Loucy (cell line): ENCODE measurements around the gene CXCL12.

Source experiments
- H2AFZ ChIP-seq: fragments of 200-600 bp; sonication (generic); 2 replicates; pipeline ENCODE4 v1.6.0; 2016; ENCODE audit warnings: antibody characterized with exemption, mild to moderate bottlenecking, low read length, moderate library complexity
- H3F3A ChIP-seq: fragments of 200-600 bp; 2 replicates; pipeline ENCODE4 v1.6.0; 2016; ENCODE audit warnings: antibody characterized with exemption, low read depth, mild to moderate bottlenecking
- H3K27me3 ChIP-seq: fragments of 200-600 bp; sonication (generic); 2 replicates; pipeline ENCODE4 v1.6.1; 2014; ENCODE audit warnings: low read length, mild to moderate bottlenecking; ENCODE audit not compliant: insufficient read depth, poor library complexity, severe bottlenecking
- H3K36me3 ChIP-seq: fragments of 200-600 bp; sonication (generic); 2 replicates; pipeline ENCODE4 v1.6.1; 2016; ENCODE audit warnings: low read length; ENCODE audit not compliant: insufficient read depth
- H3K4me1 ChIP-seq: fragments of 200-600 bp; sonication (generic); 2 replicates; pipeline ENCODE4 v1.5.1; 2014; ENCODE audit warnings: low read length, mild to moderate bottlenecking; ENCODE audit not compliant: insufficient read depth, poor library complexity, severe bottlenecking
- H3K4me2 ChIP-seq: fragments of 200-600 bp; sonication (generic); 2 replicates; pipeline ENCODE4 v1.6.0; 2014; ENCODE audit warnings: antibody characterized with exemption, low read length, low read depth, mild to moderate bottlenecking; ENCODE audit not compliant: poor library complexity, severe bottlenecking
- H3K4me3 ChIP-seq: fragments of 200-600 bp; sonication (generic); 2 replicates; pipeline ENCODE4 v1.5.1; 2014; ENCODE audit warnings: low read length, mild to moderate bottlenecking, mixed read lengths; ENCODE audit not compliant: poor library complexity, severe bottlenecking
- H3K79me2 ChIP-seq: fragments of 200-600 bp; sonication (generic); 2 replicates; pipeline ENCODE4 v1.6.1; 2014; ENCODE audit warnings: low read length; ENCODE audit not compliant: insufficient read depth
- H3K9ac ChIP-seq: fragments of 200-600 bp; sonication (generic); 2 replicates; pipeline ENCODE4 v1.6.0; 2014; ENCODE audit warnings: mild to moderate bottlenecking, low read depth, low read length, moderate library complexity; ENCODE audit not compliant: poor library complexity, severe bottlenecking
- H3K9me2 ChIP-seq: fragments of 200-600 bp; sonication (generic); replicated peaks from 2 replicates; pipeline ENCODE4 v1.6.1; 2016; ENCODE audit warnings: low read depth, low read length, mixed read lengths
- H3K9me3 ChIP-seq: fragments of 200-600 bp; sonication (generic); 2 replicates; pipeline ENCODE4 v1.6.1; 2014; ENCODE audit warnings: mild to moderate bottlenecking, antibody characterized with exemption, low read length, low read depth; ENCODE audit not compliant: insufficient read depth
- H4K20me1 ChIP-seq: fragments of 200-600 bp; sonication (generic); 2 replicates; pipeline ENCODE4 v1.6.0; 2014; ENCODE audit warnings: antibody characterized with exemption, low read length, mild to moderate bottlenecking; ENCODE audit not compliant: insufficient read depth, poor library complexity, severe bottlenecking
- EZH2phosphoT487 ChIP-seq: fragments of 200-600 bp; IDR thresholded peaks from 2 replicates; pipeline ENCODE4 v1.6.1; 2018; ENCODE audit warnings: antibody characterized with exemption, mild to moderate bottlenecking, moderate library complexity, borderline replicate concordance
- TF ChIP-seq, protein P1 (sequence below): fragments of 200-600 bp; sonication (generic); conservative IDR thresholded peaks from 2 replicates; pipeline ENCODE4 v1.5.1; 2014; ENCODE audit warnings: mild to moderate bottlenecking, antibody characterized with exemption, low read length

Gene CXCL12

DNA sequence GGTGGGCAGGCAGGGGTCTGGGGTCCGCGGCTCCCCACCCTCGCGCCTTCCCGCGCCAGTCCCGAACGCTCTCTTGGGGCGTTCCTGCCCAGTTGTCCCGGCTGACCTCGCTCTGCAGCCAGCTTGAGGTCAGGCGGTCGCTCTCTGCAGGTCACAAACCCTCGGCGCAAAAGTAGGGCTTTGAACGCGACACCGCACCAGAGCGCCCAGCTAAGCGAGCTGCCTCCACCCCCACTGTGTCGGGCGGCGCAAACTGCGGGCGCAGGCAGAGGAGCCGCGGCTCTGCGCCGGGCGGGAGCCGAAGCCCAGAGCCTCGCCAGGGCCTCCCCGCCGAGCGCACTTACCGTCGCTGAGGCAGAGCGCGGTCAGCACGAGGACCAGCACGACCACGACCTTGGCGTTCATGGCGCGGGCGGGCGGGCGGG is 284 bp downstream of the CXCL12 start:
- Histone ChIP-seq H3K9ac (no peak overlapping the region), H3K9me3 (no peaks in the 10 kb centered on the region), H2AFZ (no peak overlapping the region), H3K36me3 (no peaks in the 10 kb centered on the region), H3K27me3 (no peaks in the 10 kb centered on the region), H3F3A (no peaks in the 10 kb centered on the region), H3K79me2 (no peaks in the 10 kb centered on the region), H3K9me2 (no peaks in the 10 kb centered on the region), H3K4me1 (no peaks in the 10 kb centered on the region), H3K4me3 (no peak overlapping the region), H3K4me2 (no peak overlapping the region), H4K20me1 (no peaks in the 10 kb centered on the region)
- TF ChIP-seq EZH2phosphoT487, result no peak
- TF ChIP-seq, protein P1, sequence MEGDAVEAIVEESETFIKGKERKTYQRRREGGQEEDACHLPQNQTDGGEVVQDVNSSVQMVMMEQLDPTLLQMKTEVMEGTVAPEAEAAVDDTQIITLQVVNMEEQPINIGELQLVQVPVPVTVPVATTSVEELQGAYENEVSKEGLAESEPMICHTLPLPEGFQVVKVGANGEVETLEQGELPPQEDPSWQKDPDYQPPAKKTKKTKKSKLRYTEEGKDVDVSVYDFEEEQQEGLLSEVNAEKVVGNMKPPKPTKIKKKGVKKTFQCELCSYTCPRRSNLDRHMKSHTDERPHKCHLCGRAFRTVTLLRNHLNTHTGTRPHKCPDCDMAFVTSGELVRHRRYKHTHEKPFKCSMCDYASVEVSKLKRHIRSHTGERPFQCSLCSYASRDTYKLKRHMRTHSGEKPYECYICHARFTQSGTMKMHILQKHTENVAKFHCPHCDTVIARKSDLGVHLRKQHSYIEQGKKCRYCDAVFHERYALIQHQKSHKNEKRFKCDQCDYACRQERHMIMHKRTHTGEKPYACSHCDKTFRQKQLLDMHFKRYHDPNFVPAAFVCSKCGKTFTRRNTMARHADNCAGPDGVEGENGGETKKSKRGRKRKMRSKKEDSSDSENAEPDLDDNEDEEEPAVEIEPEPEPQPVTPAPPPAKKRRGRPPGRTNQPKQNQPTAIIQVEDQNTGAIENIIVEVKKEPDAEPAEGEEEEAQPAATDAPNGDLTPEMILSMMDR, result no peak

DNA sequence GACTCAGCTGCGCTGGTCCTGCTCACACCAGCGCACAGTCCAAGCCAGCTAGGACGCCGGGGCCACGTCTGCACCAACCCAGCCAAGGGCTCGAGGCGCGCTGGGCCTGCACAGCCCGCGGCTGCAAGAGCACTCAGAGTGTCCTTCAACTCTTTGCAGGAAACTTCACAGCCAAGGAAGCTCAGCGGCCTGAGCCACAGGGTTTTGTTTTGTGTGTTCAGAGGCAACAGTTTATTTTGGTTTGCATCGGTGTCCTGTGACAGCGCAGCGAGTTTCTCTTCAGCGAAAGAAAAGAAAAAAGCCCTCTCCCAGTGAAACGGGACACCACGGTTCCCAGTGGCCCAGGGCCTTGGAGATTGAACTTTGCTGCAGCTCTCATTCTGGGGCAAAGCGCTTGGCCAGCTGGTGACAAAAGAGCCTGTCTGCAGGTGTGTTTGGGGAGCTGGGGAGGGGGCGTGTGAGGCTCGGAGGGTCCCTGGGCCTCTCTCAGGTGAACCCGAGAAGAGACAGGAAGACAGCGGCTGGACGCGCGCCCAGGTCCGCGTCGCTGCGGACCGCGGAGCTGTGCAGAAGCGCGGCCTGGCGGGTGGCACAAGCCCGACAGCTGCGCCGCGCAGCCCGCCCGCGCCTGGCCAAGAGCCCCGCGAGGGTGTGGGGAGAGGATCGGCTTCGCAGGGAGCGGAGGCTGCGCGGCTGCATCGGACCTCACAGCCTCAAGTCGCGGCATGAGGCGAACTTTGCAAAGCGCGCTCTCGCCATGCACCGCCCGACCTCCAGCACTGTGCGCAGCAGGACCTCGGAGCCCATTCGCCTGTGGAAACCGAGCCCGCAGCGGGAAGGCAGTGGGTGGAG is 922 bp downstream of the CXCL12 start:
- no peaks in the 10 kb centered on the region for H4K20me1 ChIP-seq
- no peak overlapping the region for H2AFZ ChIP-seq
- H3K27me3 ChIP-seq, result no peaks in the 10 kb centered on the region
- no peaks in the 10 kb centered on the region for H3F3A ChIP-seq
- no peaks in the 10 kb centered on the region for H3K4me1 ChIP-seq
- H3K9ac ChIP-seq, result no peak overlapping the region
- H3K4me3 ChIP-seq, result no peak overlapping the region
- H3K36me3 ChIP-seq, result no peaks in the 10 kb centered on the region
- no peaks in the 10 kb centered on the region for H3K79me2 ChIP-seq
- H3K9me2 ChIP-seq, result no peaks in the 10 kb centered on the region
- no peak for TF ChIP-seq EZH2phosphoT487
- TF ChIP-seq, protein P1, result no peak
- no peak overlapping the region for H3K4me2 ChIP-seq
- no peaks in the 10 kb centered on the region for H3K9me3 ChIP-seq

DNA sequence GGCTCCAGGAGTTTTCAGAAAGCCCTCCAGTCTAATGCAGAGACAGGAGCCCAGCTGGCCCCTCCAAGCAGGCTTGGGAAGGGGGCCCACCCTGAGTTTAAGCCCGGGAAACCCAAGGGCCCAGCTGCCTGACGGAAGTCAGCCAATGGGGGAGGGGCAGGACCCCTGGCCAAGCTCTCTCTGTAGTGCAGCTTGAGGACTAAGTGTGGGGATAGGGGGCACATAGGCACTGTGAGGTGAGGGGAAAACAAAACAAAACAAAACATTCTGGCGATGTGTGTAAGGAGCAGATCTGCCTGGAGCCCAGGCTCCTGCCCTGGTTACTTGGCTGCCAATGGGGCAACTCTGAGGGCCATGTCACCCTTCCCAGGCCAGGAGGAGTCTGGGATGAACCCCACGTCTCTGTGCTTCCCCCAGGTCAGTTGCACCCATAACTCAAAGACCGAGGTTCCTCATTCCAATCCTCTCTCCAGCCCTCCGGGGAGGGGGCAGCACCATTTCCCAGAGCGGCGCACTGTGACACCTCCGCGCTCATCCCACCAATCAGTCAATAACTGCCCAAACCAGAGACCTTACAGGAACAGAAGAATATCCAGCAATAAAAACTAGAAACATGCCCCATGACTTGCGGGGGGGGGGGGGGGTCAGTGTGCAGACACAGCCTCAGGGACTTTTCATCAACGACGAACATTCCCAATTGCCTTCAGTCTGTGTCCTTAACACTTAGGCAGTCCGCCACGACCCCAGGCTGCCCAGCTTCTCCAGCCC is 1.7 kb downstream of the CXCL12 start:
- Histone ChIP-seq H3K9me3 (no peaks in the 10 kb centered on the region), H3F3A (no peaks in the 10 kb centered on the region), H3K27me3 (no peaks in the 10 kb centered on the region), H3K9me2 (no peaks in the 10 kb centered on the region), H3K4me1 (no peaks in the 10 kb centered on the region), H4K20me1 (no peaks in the 10 kb centered on the region), H2AFZ (no peak overlapping the region), H3K79me2 (no peaks in the 10 kb centered on the region), H3K4me2 (no peak overlapping the region), H3K9ac (no peak overlapping the region), H3K36me3 (no peaks in the 10 kb centered on the region), H3K4me3 (no peak overlapping the region)
- TF ChIP-seq, protein P1, result no peak
- no peak for TF ChIP-seq EZH2phosphoT487
